HFFc6 (cell line): ENCODE measurements around the gene IFNLR1. TPM values are rescaled to one million over a fixed set of nuclear protein-coding genes. Genes with fewer than 3 reads are reported as not detected.

Experiments
- DNase-seq: peaks from one replicate; pipeline ENCODE4 v3.0.0-alpha.2; 2018
- H3K27ac Mint-ChIP-seq: 2 replicates; pipeline ENCODE4 v1.8.0; 2020; ENCODE audit warnings: mild to moderate bottlenecking, mixed read lengths
- H3K27me3 Mint-ChIP-seq: 2 replicates; pipeline ENCODE4 v1.8.0; 2021; ENCODE audit warnings: mild to moderate bottlenecking, moderate library complexity, mixed read lengths; ENCODE audit not compliant: insufficient read depth
- H3K36me3 Mint-ChIP-seq: 2 replicates; pipeline ENCODE4 v1.8.0; 2021; ENCODE audit warnings: low read depth, mixed read lengths
- H3K4me1 Mint-ChIP-seq: 2 replicates; pipeline ENCODE4 v1.8.0; 2020; ENCODE audit warnings: low read depth, mixed read lengths
- H3K4me3 Mint-ChIP-seq: 2 replicates; pipeline ENCODE4 v1.8.0; 2020; ENCODE audit warnings: mild to moderate bottlenecking, moderate library complexity, mixed read lengths
- H3K9me3 Mint-ChIP-seq: 2 replicates; pipeline ENCODE4 v1.8.0; 2020; ENCODE audit warnings: mild to moderate bottlenecking, mixed read lengths
- CTCF ChIP-seq: fragments of 200-600 bp; sonication (generic); IDR thresholded peaks from 2 replicates; pipeline ENCODE4 v1.5.0; 2021; ENCODE audit warnings: antibody characterized with exemption, mild to moderate bottlenecking
- total RNA-seq, 6 experiments: library from RNA; stranded (reverse); fragmentation: NEBNext Ultra II Directional; extraction: Animal tissue kit (Norgen Biotek cat#: 25700); gene quantifications; 2 replicates in 1 of 6; 3 replicates in 5 of 6; pipeline ENCODE4 v1.2.3, GENCODE V29; 2021

Gene IFNLR1
- total RNA-seq, 6 experiments from 2014 or later: not detected

- no peak for TF ChIP-seq CTCF
- no peaks in the 10 kb centered on the region for H3K9me3 Mint-ChIP-seq
- H3K4me1 Mint-ChIP-seq: peaks cover 7% of the 10 kb centered on the region; the same call in 1 of the 2 replicates
- H3K4me3 Mint-ChIP-seq: no peak overlapping the region
- H3K36me3 Mint-ChIP-seq: no peaks in the 10 kb centered on the region; the same call in 1 of the 2 replicates
- no peak for DNase-seq
- H3K27me3 Mint-ChIP-seq: peaks cover 25% of the 10 kb centered on the region
- H3K27ac Mint-ChIP-seq: no peak overlapping the region
Observed at GRCh38 chr1:24185076-24185475, 2.0 kb downstream of the IFNLR1 start.

GRCh38 chr1:24182061-24182460, 5.0 kb downstream of the IFNLR1 start:
- no peak for DNase-seq
- no peaks in the 10 kb centered on the region for H3K4me1 Mint-ChIP-seq
- H3K36me3 Mint-ChIP-seq: no peaks in the 10 kb centered on the region; the same call in 1 of the 2 replicates

GRCh38 chr1:24181619-24182018, 5.5 kb downstream of the IFNLR1 start:
- no peaks in the 10 kb centered on the region for H3K9me3 Mint-ChIP-seq
- H3K4me3 Mint-ChIP-seq: no peak overlapping the region
- no peaks in the 10 kb centered on the region for H3K4me1 Mint-ChIP-seq
- no peak overlapping the region for H3K27ac Mint-ChIP-seq
- no peaks in the 10 kb centered on the region; the same call in 1 of the 2 replicates for H3K36me3 Mint-ChIP-seq
- no peak for TF ChIP-seq CTCF
- peaks cover 37% of the 10 kb centered on the region for H3K27me3 Mint-ChIP-seq
- DNase-seq: no peak

More at GRCh38 chr1:24182061-24182460, 5.0 kb downstream of the IFNLR1 start:
- Mint-ChIP-seq H3K9me3 (no peaks in the 10 kb centered on the region), H3K4me3 (no peak overlapping the region), H3K27me3 (peaks cover 34% of the 10 kb centered on the region), H3K27ac (no peak overlapping the region)
- no peak for TF ChIP-seq CTCF

GRCh38 chr1:24180676-24181075, 6.4 kb downstream of the IFNLR1 start:
- peaks cover 37% of the 10 kb centered on the region for H3K27me3 Mint-ChIP-seq
- no peak overlapping the region for H3K4me3 Mint-ChIP-seq
- H3K36me3 Mint-ChIP-seq: no peaks in the 10 kb centered on the region; the same call in 1 of the 2 replicates
- no peak overlapping the region for H3K27ac Mint-ChIP-seq
- no peak for TF ChIP-seq CTCF
- no peak for DNase-seq
- no peaks in the 10 kb centered on the region for H3K4me1 Mint-ChIP-seq
- no peaks in the 10 kb centered on the region for H3K9me3 Mint-ChIP-seq

- H3K27me3 Mint-ChIP-seq: peaks cover 44% of the 10 kb centered on the region
- no peak overlapping the region for H3K27ac Mint-ChIP-seq
- no peaks in the 10 kb centered on the region; the same call in 1 of the 2 replicates for H3K36me3 Mint-ChIP-seq
- H3K4me1 Mint-ChIP-seq: no peaks in the 10 kb centered on the region
- no peaks in the 10 kb centered on the region for H3K9me3 Mint-ChIP-seq
- no peak for TF ChIP-seq CTCF
- H3K4me3 Mint-ChIP-seq: no peak overlapping the region
- no peak for DNase-seq
Observed at GRCh38 chr1:24179251-24179840, 7.7 kb downstream of the IFNLR1 start.
